ENCODE data around the gene CRAMP1. TPM values are rescaled to one million over a fixed set of nuclear protein-coding genes. Genes with fewer than 3 reads are reported as not detected.

Gene CRAMP1
- total and polyA plus RNA-seq, 2 of the 8 experiments (the other 6 are each of a cell fraction or from before 2014, with no cell fraction given) = 19.2 to 23.2 TPM

GRCh38 chr16:1659031-1659430, 46.9 kb downstream of the CRAMP1 start:
- Histone ChIP-seq H3K79me1 (ENCODE audit: low read depth, low read length) (no peaks in the 10 kb centered on the region), H3K4ac (replicated peaks; ENCODE audit: insufficient read length, low read depth, low read length) (no peak overlapping the region), H4K8ac (ENCODE audit: extremely low read depth, insufficient read depth, low read length) (no peak overlapping the region), H3K27ac (ENCODE audit: low read depth, low read length) (no peak overlapping the region), H4K5ac (ENCODE audit: insufficient read length, low read depth, low read length) (no peak overlapping the region), H3K14ac (ENCODE audit: insufficient read length) (no peak overlapping the region), H2BK120ac (replicated peaks; ENCODE audit: low read depth, low read length) (no peak overlapping the region), H3K4me1 (replicated peaks in 1 of 4; ENCODE audit: control insufficient read depth in 3 of 4, insufficient read depth in 4 of 4, low read length in 3 of 4) (no peaks in the 10 kb centered on the region), H3K9me3 (ENCODE audit: insufficient read depth in 2 of 2, low read depth in 1 of 2, low read length in 1 of 2) (no peaks in the 10 kb centered on the region), H4K91ac (replicated peaks; ENCODE audit: insufficient read length, low read length) (no peak overlapping the region), H3K9ac (replicated peaks in 1 of 4; ENCODE audit: extremely low read depth in 1 of 4, low read depth in 3 of 4, low read length in 3 of 4) (no peak overlapping the region), H3K36me3 (ENCODE audit: control insufficient read depth in 2 of 4, insufficient read depth in 4 of 4, low read length in 3 of 4) (peaks cover 15 to 46% (median 33%) of the 10 kb centered on the region in 4 experiments), H2BK20ac (ENCODE audit: low read length) (no peak overlapping the region), H2BK5ac (ENCODE audit: low read depth, low read length) (no peak overlapping the region), H3K23ac (ENCODE audit: insufficient read length) (no peak overlapping the region), H2AFZ (ENCODE audit: low read length) (no peak overlapping the region), H3K4me3 (ENCODE audit: extremely low read depth in 1 of 4, insufficient read depth in 2 of 4, low read depth in 3 of 4, low read length in 4 of 4) (no peak overlapping the region), H2BK15ac (ENCODE audit: low read length) (no peak overlapping the region), H3K56ac (replicated peaks; ENCODE audit: insufficient read length, low read depth, low read length) (no peak overlapping the region), H3K4me2 (ENCODE audit: insufficient read depth in 1 of 2, low read depth in 2 of 2, low read length in 2 of 2) (no peak overlapping the region), H3K27me3 (replicated peaks in 1 of 4; ENCODE audit: control insufficient read depth in 3 of 4, extremely low read depth in 1 of 4, insufficient read depth in 3 of 4, low read length in 3 of 4) (no peaks in the 10 kb centered on the region), H2BK12ac (ENCODE audit: low read depth, low read length) (no peak overlapping the region), H3K23me2 (ENCODE audit: low read depth, low read length) (no peaks in the 10 kb centered on the region), H4K20me1 (replicated peaks in 1 of 2; ENCODE audit: control insufficient read depth in 1 of 2, insufficient read depth in 2 of 2, low read length in 2 of 2) (peaks cover 5 to 15% of the 10 kb centered on the region in 2 experiments), H3K79me2 (ENCODE audit: control insufficient read depth in 1 of 2, insufficient read depth in 2 of 2, low read length in 2 of 2) (no peaks in the 10 kb centered on the region), H3K18ac (ENCODE audit: extremely low read depth, low read length) (no peak overlapping the region), H2AK5ac (ENCODE audit: low read depth, low read length) (no peak overlapping the region)
- POLR2A ChIA-PET (ENCODE audit: partially characterized antibody) = no interaction called here
- 81% methylated on average over 5 of the region's 5 CpGs; no CpG with 5 or more reads in 1 of the 2 experiments for WGBS, 2 experiments (ENCODE audit: extremely low coverage in 1 of 2, insufficient coverage in 1 of 2, insufficient read length in 1 of 2, insufficient replicate concordance in 2 of 2, low coverage in 1 of 2, low lambda C conversion rate in 2 of 2, missing lambda C conversion rate in 1 of 2)
- FAIRE-seq (no peak), DNase-seq (ENCODE audit: low read depth in 1 of 2, low spot score in 2 of 2) (no peak)
- CTCF ChIA-PET (ENCODE audit: partially characterized antibody) = interaction anchor here (0.6 to 1.0 kb wide), 2 partner anchors 49 to 366 kb away, joined by 3 read pairs; no protein-coding TSS in a partner anchor
- no peak for TF ChIP-seq NANOG (IDR thresholded peaks at IDR 0.05; ENCODE audit: insufficient read depth, low read depth, low read length, poor library complexity, severe bottlenecking)
- no peak for TF ChIP-seq POU5F1 (IDR thresholded peaks at IDR 0.05; ENCODE audit: low read depth, low read length)
